A549 treated with Hydrocortisone at 1 μM for 4 hours (cell line): ENCODE data around the gene TDP1. TPM values are rescaled to one million over a fixed set of nuclear protein-coding genes. Genes with fewer than 3 reads are reported as not detected.

ENCODE experiments used
- total RNA-seq: library from RNA; stranded (reverse); fragments of 200-300 nt; extraction: Qiagen RNA extraction; gene quantifications from 5 replicates; pipeline ENCODE4 v1.2.3, GENCODE V29; 2022

TDP1 gene
- 12.1 to 17.7 TPM (median 13.7 TPM) in 5 replicates for total RNA-seq

GRCh38 chr14:89955745-89956660 lies at the start of gene TDP1:
TSS of gene TDP1 (plus strand) at chr14:89955927. CDS start at chr14:89963115, 7,188 bp downstream.

GRCh38 chr14:89954070-89955021 lies 1.4 kb upstream of the TDP1 start, which contains the start of gene EFCAB11:
TSS of gene EFCAB11 (minus strand) at chr14:89954730. CDS start at chr14:89954660, 70 bp downstream.

GRCh38 chr14:90061685-90062126 lies 106.0 kb downstream of the TDP1 start, which contains the start of gene KCNK13:
TSS of gene KCNK13 (plus strand) at chr14:90061994. CDS start at chr14:90062206, 212 bp downstream.

Other genes with a start within 250 kb of the TDP1 start
- gene EFCAB11, start 1.2 kb upstream of the TDP1 start, total RNA-seq: 12.0 to 14.5 TPM (median 12.6 TPM) in 5 replicates
- gene KCNK13, start 106.1 kb downstream of the TDP1 start, total RNA-seq: 0.10 to 0.16 TPM (median 0.12 TPM) in 5 replicates